DMS153 (cell line): Measurements from ENCODE around the gene ZBED6.
"Not testable (repeated sequence)": the region's sequence is repeated elsewhere in the genome, so short reads cannot be mapped to it uniquely, and the experiment has no call there.

Experiments
- DNase-seq: peaks from one replicate; lab custom pipeline; 2025; lab: John Stamatoyannopoulos, UW

The ZBED6 gene

GRCh38 chr1:203795441-203796235, at the start of gene ZBED6, which contains the start of gene ZC3H11A:
Gene ZBED6 (plus strand): TSS chr1:203795623. CDS start chr1:203797523, 1,900 bp downstream.
Gene ZC3H11A (plus strand): TSS chr1:203795623. CDS start chr1:203817071, 21,448 bp downstream.
- DNase-seq: peak; percentile 99

- no peak for DNase-seq
Observed at GRCh38 chr1:203746281-203746680, 49.1 kb upstream of the ZBED6 start.

- DNase-seq: no peak
Observed at GRCh38 chr1:203751051-203751450, 44.4 kb upstream of the ZBED6 start.

- DNase-seq: not testable (repeated sequence)
Observed at GRCh38 chr1:203751618-203752361, 43.6 kb upstream of the ZBED6 start.

- no peak for DNase-seq
Observed at GRCh38 chr1:203754455-203754864, 41.0 kb upstream of the ZBED6 start.

- no peak for DNase-seq
Observed at GRCh38 chr1:203756036-203756435, 39.4 kb upstream of the ZBED6 start.

GRCh38 chr1:203758749-203759148, 36.7 kb upstream of the ZBED6 start:
- DNase-seq: not testable (repeated sequence)

- no peak for DNase-seq
Observed at GRCh38 chr1:203760506-203760905, 34.9 kb upstream of the ZBED6 start.

- not testable (repeated sequence) for DNase-seq
Observed at GRCh38 chr1:203761958-203762357, 33.5 kb upstream of the ZBED6 start.

- no peak for DNase-seq
Observed at GRCh38 chr1:203763505-203763904, 31.9 kb upstream of the ZBED6 start.

- DNase-seq: no peak
Observed at GRCh38 chr1:203764105-203765028, 31.1 kb upstream of the ZBED6 start.

GRCh38 chr1:203765029-203765837, 30.2 kb upstream of the ZBED6 start, which contains the start of gene LAX1:
Gene LAX1 (plus strand): TSS chr1:203765183. CDS start chr1:203765566, 383 bp downstream.
- DNase-seq: no peak

GRCh38 chr1:203768256-203768655, 27.2 kb upstream of the ZBED6 start:
- DNase-seq: no peak

GRCh38 chr1:203769505-203770343, 25.7 kb upstream of the ZBED6 start:
- DNase-seq: peak; percentile 75

GRCh38 chr1:203771901-203772301, 23.5 kb upstream of the ZBED6 start:
- DNase-seq: no peak

GRCh38 chr1:203772836-203773235, 22.6 kb upstream of the ZBED6 start:
- no peak for DNase-seq

GRCh38 chr1:203776636-203777035, 18.8 kb upstream of the ZBED6 start:
- no peak for DNase-seq

GRCh38 chr1:203777596-203777995, 17.8 kb upstream of the ZBED6 start:
- no peak for DNase-seq

- no peak for DNase-seq
Observed at GRCh38 chr1:203778146-203778545, 17.3 kb upstream of the ZBED6 start.

GRCh38 chr1:203778789-203779188, 16.6 kb upstream of the ZBED6 start:
- DNase-seq: no peak
